GM19452 (cell line): Measurements from ENCODE around the gene SERGEF.

Experiments used
- ATAC-seq: cut with Tn5 transposase; IDR thresholded peaks from one replicate; pipeline ENCODE4 v1.9.1; 2021; ENCODE audit not compliant: unreplicated experiment

SERGEF gene

GRCh38 chr11:17865765-17866428 lies 146.9 kb downstream of the SERGEF start:
- ATAC-seq = no peak

GRCh38 chr11:17864478-17864941 lies 148.3 kb downstream of the SERGEF start:
- ATAC-seq = no peak

- ATAC-seq = no peak
Measured at GRCh38 chr11:17861036-17861755, 151.7 kb downstream of the SERGEF start.

DNA sequence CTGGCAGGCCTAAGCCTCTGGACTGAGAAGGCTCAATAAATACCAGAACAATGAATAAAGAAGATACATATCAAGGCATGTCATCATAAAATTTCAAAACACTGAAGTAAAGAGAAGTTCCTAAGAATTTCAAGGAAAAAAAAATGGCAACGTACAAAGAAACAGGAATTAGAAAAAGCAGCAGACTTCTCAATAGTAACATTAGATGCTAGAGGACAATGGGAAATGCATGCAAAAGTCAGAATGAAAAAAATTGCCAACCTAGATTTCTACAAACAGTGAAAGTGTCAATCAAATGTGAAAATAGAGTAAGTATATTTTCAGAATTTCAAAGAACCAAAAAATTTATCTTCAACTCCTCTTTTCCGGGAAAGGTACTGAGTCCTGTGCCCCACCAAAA lies 153.3 kb downstream of the SERGEF start:
- no peak for ATAC-seq

- no peak for ATAC-seq
Measured at GRCh38 chr11:17855531-17856290, 157.1 kb downstream of the SERGEF start.

DNA sequence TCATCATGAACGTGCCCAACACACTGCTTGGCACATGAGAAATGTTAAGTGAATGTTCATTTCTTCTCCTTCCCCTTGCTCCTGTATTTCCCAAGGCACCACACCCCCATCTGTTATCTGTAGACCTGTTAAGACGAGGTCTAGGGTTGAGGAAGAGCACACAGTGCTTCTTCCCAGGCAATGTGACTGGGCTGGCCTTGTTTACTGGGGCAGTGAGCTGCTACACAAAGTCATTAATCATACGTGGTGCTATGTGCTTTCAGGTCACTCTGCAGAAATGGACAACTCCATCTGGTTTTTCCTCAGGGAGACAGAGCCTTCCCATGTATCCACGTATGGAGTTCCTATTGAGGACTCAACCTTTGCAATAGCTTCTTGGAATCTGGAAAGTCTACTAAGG lies 159.6 kb downstream of the SERGEF start:
- ATAC-seq = no peak

DNA sequence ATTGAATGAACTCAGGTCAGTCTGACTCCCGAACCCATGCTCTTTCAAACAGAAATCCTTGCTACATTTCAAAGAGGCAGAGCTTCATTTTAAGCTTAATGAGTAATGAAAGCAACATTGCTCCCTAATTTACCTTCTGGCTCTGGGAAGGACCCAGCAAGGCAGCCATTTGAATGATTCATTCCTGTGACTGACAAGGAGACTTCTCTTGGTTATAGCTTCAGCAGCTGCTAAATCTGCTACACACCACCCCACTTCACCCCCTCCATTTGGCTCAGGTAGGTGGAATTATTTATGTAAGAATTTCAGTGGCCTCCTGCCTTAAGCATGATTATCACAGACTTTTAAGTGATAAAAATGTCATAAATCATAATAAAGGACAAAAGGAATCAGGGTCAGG lies 160.6 kb downstream of the SERGEF start:
- ATAC-seq = no peak

- no peak for ATAC-seq
Measured at GRCh38 chr11:17851697-17852096, 161.2 kb downstream of the SERGEF start.

DNA sequence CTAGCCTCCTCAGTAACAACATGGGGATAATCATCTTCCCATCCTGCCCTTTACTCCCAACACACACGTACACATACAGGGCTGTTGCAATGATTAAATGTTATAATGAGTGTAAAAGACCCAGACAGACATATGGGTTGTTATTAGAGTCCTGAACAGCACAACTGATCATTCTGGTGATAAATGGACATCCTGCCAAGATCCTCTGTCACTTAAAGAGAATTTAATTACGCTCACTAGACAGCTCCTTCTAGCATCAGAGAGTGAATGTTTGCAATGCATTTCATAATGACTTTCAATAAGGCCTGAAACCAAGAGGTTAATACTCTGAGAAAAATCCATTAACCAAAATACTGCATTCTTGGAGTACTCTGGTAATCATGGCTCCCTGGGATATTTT lies 162.5 kb downstream of the SERGEF start:
- ATAC-seq = no peak

GRCh38 chr11:17848715-17849114 lies 164.1 kb downstream of the SERGEF start:
- ATAC-seq = no peak

DNA sequence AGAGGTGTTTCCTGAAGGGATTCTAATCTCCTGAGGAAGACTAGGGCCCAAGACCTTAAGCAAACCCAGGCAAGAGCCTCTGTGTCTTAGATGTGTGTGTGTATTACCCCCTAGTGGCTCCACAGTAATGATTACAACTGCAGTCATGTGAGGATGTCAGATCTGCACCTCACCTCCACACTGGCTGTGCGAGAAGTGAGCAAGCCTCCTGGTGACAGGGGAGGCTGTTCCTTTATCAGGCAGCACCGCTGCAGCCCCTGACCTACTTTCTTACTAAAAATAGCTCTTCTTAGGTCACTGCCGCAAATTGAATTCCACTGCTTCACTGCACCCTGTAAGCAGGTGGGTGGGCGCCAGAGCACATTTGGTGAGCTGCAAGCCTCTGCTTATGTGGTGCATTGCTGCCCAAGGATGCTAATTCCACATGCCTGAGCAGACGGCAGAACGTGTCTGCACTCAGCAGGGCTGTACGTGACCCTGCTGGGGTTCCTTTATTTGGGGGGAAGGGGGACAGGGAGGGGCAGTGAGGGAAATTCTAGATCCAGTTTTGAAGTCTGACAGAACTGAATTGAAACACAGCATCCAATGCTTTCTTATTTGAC lies 165.9 kb downstream of the SERGEF start:
- ATAC-seq = no peak

- ATAC-seq = no peak
Measured at GRCh38 chr11:17845431-17845881, 167.4 kb downstream of the SERGEF start.

DNA sequence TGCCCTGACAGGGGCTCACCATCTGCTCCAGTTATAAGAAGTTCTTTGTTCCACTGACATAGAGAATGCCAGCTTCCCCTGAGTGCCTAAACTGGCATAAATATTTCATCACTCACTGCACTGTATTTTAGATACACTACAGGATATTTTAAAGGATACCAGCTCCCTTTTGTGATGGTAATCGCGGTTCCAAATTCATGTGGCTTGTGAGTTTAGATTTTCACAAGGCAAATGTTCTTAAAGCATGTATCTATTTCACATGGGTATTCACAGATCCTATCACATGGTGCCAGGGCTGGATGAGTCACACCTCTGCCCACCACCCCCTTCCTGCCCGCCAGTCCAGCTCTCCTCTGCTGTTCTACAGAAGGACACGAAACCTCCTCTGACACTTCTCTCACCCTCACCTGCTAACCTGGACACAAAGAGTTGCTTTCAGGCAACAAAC lies 172.7 kb downstream of the SERGEF start:
- no peak for ATAC-seq

- ATAC-seq = no peak
Measured at GRCh38 chr11:17839450-17839849, 173.4 kb downstream of the SERGEF start.

DNA sequence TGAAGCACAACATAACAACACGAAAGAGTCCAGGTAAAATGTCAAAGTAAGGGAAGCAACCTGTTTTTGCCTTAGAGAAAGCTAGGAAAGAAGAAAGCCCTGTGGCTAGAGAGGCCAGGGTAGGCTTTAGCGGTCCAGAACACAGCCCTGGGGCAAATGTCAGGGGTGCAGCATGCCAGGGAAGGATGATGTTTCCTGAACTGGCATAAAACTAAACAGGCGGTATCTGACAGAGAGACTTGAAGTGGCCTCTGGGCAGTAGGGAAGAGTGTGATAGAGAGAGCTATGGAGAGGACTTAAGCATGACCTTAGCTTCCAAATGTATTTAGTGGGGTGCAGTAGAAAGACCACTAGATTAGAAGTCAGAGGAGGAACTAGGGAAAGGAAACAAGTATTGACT lies 174.7 kb downstream of the SERGEF start:
- no peak for ATAC-seq

DNA sequence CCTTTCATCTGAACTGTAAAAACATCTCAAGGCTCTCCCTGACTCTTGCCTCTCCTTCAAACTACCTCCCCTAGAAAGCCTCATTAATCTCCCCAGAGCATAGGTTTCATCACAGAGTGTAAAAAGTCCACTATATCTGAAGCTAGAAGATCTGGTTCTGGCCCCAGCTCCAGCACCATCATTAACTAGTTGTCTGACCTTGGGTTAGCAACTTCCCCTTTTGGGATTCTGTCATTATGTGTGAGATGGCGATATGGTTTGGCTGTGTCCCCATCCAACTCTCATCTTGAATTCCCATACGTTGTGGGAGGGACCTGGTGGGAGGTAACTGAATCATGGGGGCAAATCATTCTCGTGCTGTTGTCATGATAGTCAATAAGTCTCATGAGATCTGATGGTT lies 181.0 kb downstream of the SERGEF start:
- no peak for ATAC-seq

- ATAC-seq = no peak
Measured at GRCh38 chr11:17831228-17831627, 181.6 kb downstream of the SERGEF start.

DNA sequence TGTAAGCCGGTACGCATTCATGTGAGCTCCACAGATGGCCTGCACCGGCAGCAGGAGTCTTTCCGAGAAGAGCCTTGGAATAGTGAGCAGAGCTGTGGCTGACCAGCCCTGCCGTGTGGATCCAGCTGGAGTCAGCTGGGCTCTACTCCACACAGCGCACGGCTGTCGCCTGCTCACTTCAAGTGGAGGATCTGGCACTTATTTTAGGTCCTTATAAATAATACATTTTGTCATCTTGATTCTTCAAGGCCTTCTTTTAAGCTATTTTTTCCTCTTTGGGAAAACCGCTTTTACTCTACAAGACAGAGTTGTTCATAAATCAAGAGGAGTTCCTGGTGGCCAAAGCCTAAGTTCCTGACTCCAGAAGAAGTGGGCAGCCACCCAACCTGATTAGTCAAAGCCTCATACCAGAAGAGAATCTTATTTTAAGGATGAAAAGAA lies 184.5 kb downstream of the SERGEF start:
- ATAC-seq = no peak

GRCh38 chr11:17827006-17827405 lies 185.8 kb downstream of the SERGEF start:
- ATAC-seq = no peak

GRCh38 chr11:17822401-17822781 lies 190.5 kb downstream of the SERGEF start:
- no peak for ATAC-seq

DNA sequence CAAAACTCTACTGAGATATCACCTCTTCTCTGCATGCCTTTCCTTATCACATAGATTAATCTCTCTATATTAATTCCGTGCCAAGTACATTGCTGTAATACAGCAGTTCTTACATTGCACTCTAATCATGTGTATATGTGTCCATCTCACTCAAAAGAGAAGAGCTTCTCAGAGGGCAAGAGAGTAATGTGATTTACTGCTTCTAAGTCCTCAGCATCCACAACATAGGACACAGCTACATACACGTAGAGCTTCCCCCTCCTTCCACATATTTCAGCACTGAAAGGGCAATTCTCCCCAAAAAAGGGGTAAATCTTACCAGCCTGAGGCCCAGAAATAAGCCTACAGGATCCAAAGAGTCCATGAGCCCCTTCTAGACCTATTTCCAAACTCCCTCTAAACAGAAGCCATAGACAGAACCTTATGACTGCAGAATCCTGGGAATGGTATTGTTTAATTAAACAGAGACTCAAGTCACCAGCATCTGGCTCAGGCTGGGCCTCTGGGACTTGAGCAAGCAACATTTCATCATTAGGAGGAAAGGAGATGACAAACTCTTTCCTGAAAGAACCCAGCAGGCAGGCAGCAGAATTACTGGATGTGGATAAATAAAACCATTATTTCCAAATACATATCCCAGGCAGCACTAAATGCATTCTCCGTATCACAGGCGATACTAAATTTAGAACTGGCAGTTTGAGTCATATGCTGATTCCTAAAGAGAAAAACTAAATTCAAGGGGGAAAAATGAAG lies 191.0 kb downstream of the SERGEF start:
- ATAC-seq = no peak
